GM12878 (cell line): ENCODE measurements around the gene ETV6. TPM values are rescaled to one million over a fixed set of nuclear protein-coding genes. Genes with fewer than 3 reads are reported as not detected.

Experiments used
- CTCF ChIP-seq, 3 experiments: IDR thresholded peaks in 2 of 3; conservative IDR thresholded peaks in 1 of 3; 2 replicates each; pipeline ENCODE4 v1.5.1; 2011; ENCODE audit warnings: low read depth in 3 of 3, low read length in 3 of 3, mild to moderate bottlenecking in 3 of 3, control low read depth in 2 of 3, moderate library complexity in 2 of 3, inconsistent platforms in 1 of 3, mixed read lengths in 1 of 3; ENCODE audit not compliant: control insufficient read depth in 2 of 3, insufficient read depth in 1 of 3; ENCODE audit errors: extremely low read depth in 1 of 3
- ESRRA ChIP-seq: IDR thresholded peaks from 2 replicates; pipeline ENCODE4 v1.6.1; 2012; ENCODE audit warnings: mild to moderate bottlenecking, low read length, improper control_type of control experiment
- IKZF2 ChIP-seq, 2 experiments: fragments of 450-650 bp; IDR thresholded peaks; 2 replicates each; pipeline ENCODE4 v1.6.1; 2017; ENCODE audit warnings: mild to moderate bottlenecking in 2 of 2, moderate library complexity in 2 of 2
- KAT2A ChIP-seq: conservative IDR thresholded peaks from 2 replicates; pipeline ENCODE4 v1.6.1; 2011; ENCODE audit warnings: low read depth, low read length; ENCODE audit not compliant: control insufficient read depth
- KLF5 ChIP-seq: fragments of 450-650 bp; IDR thresholded peaks from 2 replicates; pipeline ENCODE4 v1.6.1; 2014; ENCODE audit warnings: mild to moderate bottlenecking; ENCODE audit not compliant: partially characterized antibody
- LARP7 ChIP-seq: fragments of 450-650 bp; IDR thresholded peaks from 2 replicates; pipeline ENCODE4 v1.6.1; 2017; ENCODE audit warnings: mild to moderate bottlenecking
- MEF2A ChIP-seq: IDR thresholded peaks from 2 replicates; pipeline ENCODE4 v1.6.1; 2011; ENCODE audit warnings: low read depth, mild to moderate bottlenecking, low read length, moderate library complexity; ENCODE audit not compliant: insufficient read depth
- MTA2 ChIP-seq: fragments of 450-650 bp; IDR thresholded peaks from 2 replicates; pipeline ENCODE4 v1.6.1; 2016; ENCODE audit warnings: low read depth, mild to moderate bottlenecking, moderate library complexity
- MYB ChIP-seq: fragments of 150-350 bp; IDR thresholded peaks from 2 replicates; pipeline ENCODE4 v1.6.1; 2014; ENCODE audit warnings: mild to moderate bottlenecking, low read depth, low read length, borderline replicate concordance
- NFYB ChIP-seq: IDR thresholded peaks from 2 replicates; pipeline ENCODE4 v1.6.1; 2011; ENCODE audit warnings: low read depth, mild to moderate bottlenecking, low read length, improper control_type of control experiment, moderate library complexity; ENCODE audit not compliant: insufficient read depth
- SUZ12 ChIP-seq: fragments of 200-600 bp; sonication (generic); IDR thresholded peaks from one replicate; pipeline ENCODE4 v1.6.1; 2018; ENCODE audit warnings: antibody characterized with exemption, mild to moderate bottlenecking; ENCODE audit not compliant: unreplicated experiment
- TCF3 ChIP-seq: IDR thresholded peaks from 2 replicates; pipeline ENCODE4 v1.6.1; 2012; ENCODE audit warnings: low read depth, mild to moderate bottlenecking, low read length, borderline replicate concordance; ENCODE audit not compliant: insufficient read depth
- polyA plus RNA-seq, 11 experiments: library from polyadenylated mRNA; depleted of rRNA in 4 of 11; unstranded in 6 of 11; stranded (reverse) in 5 of 11; fragments of >200 nt; fragmentation: Nextera tagmentation in 4 of 11; fragmentation: Illumina TruSeq in 1 of 11; extraction: Ambion mirVana in 4 of 11; extraction: Trizol in 1 of 11; gene quantifications; 1 replicate in 1 of 11; 2 replicates in 10 of 11; pipeline versions ENCODE4 v1.2.1 to v1.2.3, GENCODE V29; 2011 to 2016; ENCODE audit warnings: inconsistent platforms in 2 of 11, missing spikeins in 2 of 11, low read depth in 1 of 11
- total RNA-seq, 4 experiments: library from RNA; depleted of rRNA in 3 of 4; stranded (reverse); fragments of >200 nt in 3 of 4; fragmentation: Illumina TruSeq in 1 of 4; extraction: Trizol in 1 of 4; gene quantifications; 2 replicates each; pipeline versions ENCODE4 v1.2.1 to v1.2.3, GENCODE V29; 2013 to 2021
- TF ChIP-seq, protein P1 (sequence below): IDR thresholded peaks from 2 replicates; pipeline ENCODE4 v1.6.1; 2011; ENCODE audit warnings: low read depth, low read length, improper control_type of control experiment, borderline replicate concordance
- TF ChIP-seq, protein P2 (sequence below): fragments of 450-650 bp; IDR thresholded peaks from 2 replicates; pipeline ENCODE4 v1.6.1; 2018; ENCODE audit warnings: mild to moderate bottlenecking, low read depth, moderate library complexity; ENCODE audit not compliant: partially characterized antibody
- TF ChIP-seq, protein P3 (sequence below): IDR thresholded peaks from 2 replicates; pipeline ENCODE4 v1.6.1; 2011; ENCODE audit warnings: low read depth, mild to moderate bottlenecking, low read length, moderate library complexity, borderline replicate concordance; ENCODE audit errors: extremely low read depth
- TF ChIP-seq, protein P4 (sequence below): fragments of 450-650 bp; conservative IDR thresholded peaks from 2 replicates; pipeline ENCODE4 v1.6.1; 2017; ENCODE audit warnings: mild to moderate bottlenecking, moderate library complexity
- TF ChIP-seq, protein P5 (sequence below): fragments of 450-650 bp; IDR thresholded peaks from 2 replicates; pipeline ENCODE4 v1.6.1; 2017; ENCODE audit warnings: mild to moderate bottlenecking, moderate library complexity

The ETV6 gene
- total and polyA plus RNA-seq, 10 of the 15 experiments (the other 5 are each of a cell fraction or from before 2014, with no cell fraction given), result 6.6 to 74.8 (median 24.6) TPM

DNA sequence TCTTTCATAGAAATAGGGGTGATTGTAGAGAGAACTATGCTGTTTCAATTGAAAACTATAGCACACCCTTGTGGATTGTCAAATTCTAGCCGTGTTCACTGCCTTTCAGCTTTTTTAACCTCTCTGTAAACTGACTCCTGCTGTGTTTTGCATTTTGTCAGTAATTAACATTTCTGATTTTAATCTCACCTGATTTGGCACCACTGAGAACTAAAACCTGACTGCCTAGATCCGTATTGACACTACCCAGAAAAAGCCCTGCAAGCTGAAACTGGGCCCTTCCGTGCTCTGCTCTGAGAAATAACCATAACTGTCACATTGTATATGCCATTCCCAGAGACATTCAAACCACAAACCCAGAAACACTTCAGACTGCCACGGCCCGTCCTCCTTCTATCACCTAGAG lies 26.6 kb upstream of the ETV6 start (continued):
- TF ChIP-seq TCF3 (no peak), CTCF (IDR thresholded peaks at IDR 0.05 in 2 of 3, conservative IDR thresholded peaks at IDR 0.05 in 1 of 3; ENCODE audit: control insufficient read depth in 2 of 3, extremely low read depth in 1 of 3, insufficient read depth in 1 of 3, low read depth in 3 of 3, low read length in 3 of 3) (peak; percentile 25 to 55 (median 25); a peak in 4 of 6 replicates), LARP7 (no peak), MTA2 (peak; percentile 24; the same call in 1 of the 2 replicates), IKZF2 (IDR thresholded peaks at IDR 0.05) (0 out of 4 replicates have a peak, but pooled peaks of 1 of the 2 experiments have one; percentile 23), KLF5 (no peak), NFYB (no peak), MEF2A (no peak), ESRRA (no peak), SUZ12 (no peak), KAT2A (no peak), MYB (no peak)
- TF ChIP-seq, protein P1, sequence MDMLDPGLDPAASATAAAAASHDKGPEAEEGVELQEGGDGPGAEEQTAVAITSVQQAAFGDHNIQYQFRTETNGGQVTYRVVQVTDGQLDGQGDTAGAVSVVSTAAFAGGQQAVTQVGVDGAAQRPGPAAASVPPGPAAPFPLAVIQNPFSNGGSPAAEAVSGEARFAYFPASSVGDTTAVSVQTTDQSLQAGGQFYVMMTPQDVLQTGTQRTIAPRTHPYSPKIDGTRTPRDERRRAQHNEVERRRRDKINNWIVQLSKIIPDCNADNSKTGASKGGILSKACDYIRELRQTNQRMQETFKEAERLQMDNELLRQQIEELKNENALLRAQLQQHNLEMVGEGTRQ, result no peak
- TF ChIP-seq, protein P2, sequence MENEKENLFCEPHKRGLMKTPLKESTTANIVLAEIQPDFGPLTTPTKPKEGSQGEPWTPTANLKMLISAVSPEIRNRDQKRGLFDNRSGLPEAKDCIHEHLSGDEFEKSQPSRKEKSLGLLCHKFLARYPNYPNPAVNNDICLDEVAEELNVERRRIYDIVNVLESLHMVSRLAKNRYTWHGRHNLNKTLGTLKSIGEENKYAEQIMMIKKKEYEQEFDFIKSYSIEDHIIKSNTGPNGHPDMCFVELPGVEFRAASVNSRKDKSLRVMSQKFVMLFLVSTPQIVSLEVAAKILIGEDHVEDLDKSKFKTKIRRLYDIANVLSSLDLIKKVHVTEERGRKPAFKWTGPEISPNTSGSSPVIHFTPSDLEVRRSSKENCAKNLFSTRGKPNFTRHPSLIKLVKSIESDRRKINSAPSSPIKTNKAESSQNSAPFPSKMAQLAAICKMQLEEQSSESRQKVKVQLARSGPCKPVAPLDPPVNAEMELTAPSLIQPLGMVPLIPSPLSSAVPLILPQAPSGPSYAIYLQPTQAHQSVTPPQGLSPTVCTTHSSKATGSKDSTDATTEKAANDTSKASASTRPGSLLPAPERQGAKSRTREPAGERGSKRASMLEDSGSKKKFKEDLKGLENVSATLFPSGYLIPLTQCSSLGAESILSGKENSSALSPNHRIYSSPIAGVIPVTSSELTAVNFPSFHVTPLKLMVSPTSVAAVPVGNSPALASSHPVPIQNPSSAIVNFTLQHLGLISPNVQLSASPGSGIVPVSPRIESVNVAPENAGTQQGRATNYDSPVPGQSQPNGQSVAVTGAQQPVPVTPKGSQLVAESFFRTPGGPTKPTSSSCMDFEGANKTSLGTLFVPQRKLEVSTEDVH, result no peak
- TF ChIP-seq, protein P3, sequence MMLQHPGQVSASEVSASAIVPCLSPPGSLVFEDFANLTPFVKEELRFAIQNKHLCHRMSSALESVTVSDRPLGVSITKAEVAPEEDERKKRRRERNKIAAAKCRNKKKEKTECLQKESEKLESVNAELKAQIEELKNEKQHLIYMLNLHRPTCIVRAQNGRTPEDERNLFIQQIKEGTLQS, result no peak
- TF ChIP-seq, protein P4, sequence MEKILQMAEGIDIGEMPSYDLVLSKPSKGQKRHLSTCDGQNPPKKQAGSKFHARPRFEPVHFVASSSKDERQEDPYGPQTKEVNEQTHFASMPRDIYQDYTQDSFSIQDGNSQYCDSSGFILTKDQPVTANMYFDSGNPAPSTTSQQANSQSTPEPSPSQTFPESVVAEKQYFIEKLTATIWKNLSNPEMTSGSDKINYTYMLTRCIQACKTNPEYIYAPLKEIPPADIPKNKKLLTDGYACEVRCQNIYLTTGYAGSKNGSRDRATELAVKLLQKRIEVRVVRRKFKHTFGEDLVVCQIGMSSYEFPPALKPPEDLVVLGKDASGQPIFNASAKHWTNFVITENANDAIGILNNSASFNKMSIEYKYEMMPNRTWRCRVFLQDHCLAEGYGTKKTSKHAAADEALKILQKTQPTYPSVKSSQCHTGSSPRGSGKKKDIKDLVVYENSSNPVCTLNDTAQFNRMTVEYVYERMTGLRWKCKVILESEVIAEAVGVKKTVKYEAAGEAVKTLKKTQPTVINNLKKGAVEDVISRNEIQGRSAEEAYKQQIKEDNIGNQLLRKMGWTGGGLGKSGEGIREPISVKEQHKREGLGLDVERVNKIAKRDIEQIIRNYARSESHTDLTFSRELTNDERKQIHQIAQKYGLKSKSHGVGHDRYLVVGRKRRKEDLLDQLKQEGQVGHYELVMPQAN, result no peak
- TF ChIP-seq, protein P5, sequence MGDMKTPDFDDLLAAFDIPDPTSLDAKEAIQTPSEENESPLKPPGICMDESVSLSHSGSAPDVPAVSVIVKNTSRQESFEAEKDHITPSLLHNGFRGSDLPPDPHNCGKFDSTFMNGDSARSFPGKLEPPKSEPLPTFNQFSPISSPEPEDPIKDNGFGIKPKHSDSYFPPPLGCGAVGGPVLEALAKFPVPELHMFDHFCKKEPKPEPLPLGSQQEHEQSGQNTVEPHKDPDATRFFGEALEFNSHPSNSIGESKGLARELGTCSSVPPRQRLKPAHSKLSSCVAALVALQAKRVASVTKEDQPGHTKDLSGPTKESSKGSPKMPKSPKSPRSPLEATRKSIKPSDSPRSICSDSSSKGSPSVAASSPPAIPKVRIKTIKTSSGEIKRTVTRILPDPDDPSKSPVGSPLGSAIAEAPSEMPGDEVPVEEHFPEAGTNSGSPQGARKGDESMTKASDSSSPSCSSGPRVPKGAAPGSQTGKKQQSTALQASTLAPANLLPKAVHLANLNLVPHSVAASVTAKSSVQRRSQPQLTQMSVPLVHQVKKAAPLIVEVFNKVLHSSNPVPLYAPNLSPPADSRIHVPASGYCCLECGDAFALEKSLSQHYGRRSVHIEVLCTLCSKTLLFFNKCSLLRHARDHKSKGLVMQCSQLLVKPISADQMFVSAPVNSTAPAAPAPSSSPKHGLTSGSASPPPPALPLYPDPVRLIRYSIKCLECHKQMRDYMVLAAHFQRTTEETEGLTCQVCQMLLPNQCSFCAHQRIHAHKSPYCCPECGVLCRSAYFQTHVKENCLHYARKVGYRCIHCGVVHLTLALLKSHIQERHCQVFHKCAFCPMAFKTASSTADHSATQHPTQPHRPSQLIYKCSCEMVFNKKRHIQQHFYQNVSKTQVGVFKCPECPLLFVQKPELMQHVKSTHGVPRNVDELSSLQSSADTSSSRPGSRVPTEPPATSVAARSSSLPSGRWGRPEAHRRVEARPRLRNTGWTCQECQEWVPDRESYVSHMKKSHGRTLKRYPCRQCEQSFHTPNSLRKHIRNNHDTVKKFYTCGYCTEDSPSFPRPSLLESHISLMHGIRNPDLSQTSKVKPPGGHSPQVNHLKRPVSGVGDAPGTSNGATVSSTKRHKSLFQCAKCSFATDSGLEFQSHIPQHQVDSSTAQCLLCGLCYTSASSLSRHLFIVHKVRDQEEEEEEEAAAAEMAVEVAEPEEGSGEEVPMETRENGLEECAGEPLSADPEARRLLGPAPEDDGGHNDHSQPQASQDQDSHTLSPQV, result 0 out of 2 replicates have a peak, but pooled peaks have one; percentile 32
